BLaER1 (cell line): Measurements from ENCODE around the gene POLR3H.

Experiments used
- H3K27ac ChIP-seq: shearing (Covaris generic); formaldehyde crosslinking; 2 replicates; pipeline ENCODE4 v1.8.1; 2022
- H3K27me3 ChIP-seq: shearing (Covaris generic); formaldehyde crosslinking; 2 replicates; pipeline ENCODE4 v1.8.1; 2022
- H3K36me3 ChIP-seq: shearing (Covaris generic); formaldehyde crosslinking; 2 replicates; pipeline ENCODE4 v1.8.1; 2022
- H3K4me1 ChIP-seq: shearing (Covaris generic); formaldehyde crosslinking; 2 replicates; pipeline ENCODE4 v1.8.1; 2022
- H3K4me2 ChIP-seq: shearing (Covaris generic); formaldehyde crosslinking; 2 replicates; pipeline ENCODE4 v1.8.1; 2022
- H3K4me3 ChIP-seq: shearing (Covaris generic); formaldehyde crosslinking; 2 replicates; pipeline ENCODE4 v1.8.1; 2022
- H3K9ac ChIP-seq: shearing (Covaris generic); formaldehyde crosslinking; 2 replicates; pipeline ENCODE4 v1.8.1; 2022
- H3K9me3 ChIP-seq: shearing (Covaris generic); formaldehyde crosslinking; 2 replicates; pipeline ENCODE4 v1.8.1; 2022
- H4K20me1 ChIP-seq: shearing (Covaris generic); formaldehyde crosslinking; 2 replicates; pipeline ENCODE4 v1.8.1; 2022
- Cebpa-rat ChIP-seq: shearing (Covaris generic); IDR thresholded peaks from 2 replicates; pipeline ENCODE4 v1.8.1; 2022

POLR3H gene

DNA sequence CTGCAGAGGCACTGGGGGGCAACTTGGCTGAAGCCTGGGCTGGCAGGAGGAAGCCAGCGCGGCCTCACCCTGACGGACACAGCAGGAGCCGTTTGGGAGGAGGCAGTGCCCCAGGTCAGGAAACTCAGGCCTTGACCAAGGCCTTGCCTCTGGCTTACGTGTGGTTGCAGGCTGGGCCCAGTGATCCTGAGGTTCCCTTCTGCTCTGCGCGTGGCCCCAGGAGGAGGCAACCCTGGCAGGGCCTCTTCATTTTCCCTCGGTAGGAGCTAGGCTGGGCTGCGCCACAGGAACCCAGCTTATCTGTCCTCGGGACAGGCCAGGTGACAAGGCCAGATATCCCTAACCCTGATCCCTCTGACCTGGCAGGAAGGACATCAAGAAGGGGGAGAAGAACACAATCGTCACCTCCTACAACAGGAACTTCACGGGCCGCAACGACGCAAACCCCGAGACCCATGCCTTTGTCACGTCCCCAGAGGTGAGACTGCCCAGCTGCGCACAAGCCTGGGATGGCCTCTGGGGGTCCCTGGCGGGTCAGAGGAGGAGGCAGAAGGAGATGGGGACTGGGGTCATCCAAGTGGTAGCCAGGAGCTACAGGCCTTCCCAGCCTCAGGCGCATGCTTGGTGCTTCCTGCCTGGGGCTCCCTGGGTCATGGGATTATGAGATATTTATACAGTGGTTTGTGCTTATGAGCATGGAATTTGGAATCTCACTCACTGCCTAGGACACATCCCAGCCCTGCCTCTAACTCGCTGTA is 20.6 kb downstream of the POLR3H start:
- H4K20me1 ChIP-seq: peaks cover 51% of the 10 kb centered on the region
- peaks cover 38% of the 10 kb centered on the region for H3K4me1 ChIP-seq
- peak overlapping the region; percentile 41; the same call in 1 of the 2 replicates for H3K27ac ChIP-seq
- peaks cover 89% of the 10 kb centered on the region for H3K36me3 ChIP-seq
- no peaks in the 10 kb centered on the region for H3K27me3 ChIP-seq
- no peaks in the 10 kb centered on the region for H3K9me3 ChIP-seq
- TF ChIP-seq Cebpa-rat: no peak
- H3K4me2 ChIP-seq: 0 out of 2 replicates have a peak overlapping the region, but pooled peaks have one; percentile 62
- H3K4me3 ChIP-seq: no peak overlapping the region
- H3K9ac ChIP-seq: no peak overlapping the region

DNA sequence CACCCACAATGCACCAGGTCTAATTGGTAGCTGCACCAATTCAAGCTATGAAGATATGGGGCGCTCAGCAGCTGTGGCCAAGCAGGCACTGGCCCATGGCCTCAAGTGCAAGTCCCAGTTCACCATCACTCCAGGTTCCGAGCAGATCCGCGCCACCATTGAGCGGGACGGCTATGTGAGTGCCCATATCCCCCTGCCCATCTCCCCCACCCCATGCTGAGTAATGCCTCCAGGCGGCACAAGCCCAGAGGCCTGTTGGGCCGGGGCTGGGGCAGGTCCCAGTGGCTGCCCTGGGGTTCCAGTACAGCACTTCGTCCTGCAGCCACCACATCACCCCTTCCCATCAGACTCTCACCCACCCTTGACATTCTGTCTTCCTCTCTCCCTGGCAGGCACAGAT is 21.5 kb downstream of the POLR3H start:
- Histone ChIP-seq H3K4me2 (no peak overlapping the region), H3K9ac (no peak overlapping the region), H3K9me3 (no peaks in the 10 kb centered on the region), H3K4me1 (peaks cover 30% of the 10 kb centered on the region), H3K27me3 (no peaks in the 10 kb centered on the region), H3K27ac (no peak overlapping the region), H3K36me3 (peaks cover 89% of the 10 kb centered on the region), H3K4me3 (no peak overlapping the region), H4K20me1 (peaks cover 43% of the 10 kb centered on the region)
- no peak for TF ChIP-seq Cebpa-rat

DNA sequence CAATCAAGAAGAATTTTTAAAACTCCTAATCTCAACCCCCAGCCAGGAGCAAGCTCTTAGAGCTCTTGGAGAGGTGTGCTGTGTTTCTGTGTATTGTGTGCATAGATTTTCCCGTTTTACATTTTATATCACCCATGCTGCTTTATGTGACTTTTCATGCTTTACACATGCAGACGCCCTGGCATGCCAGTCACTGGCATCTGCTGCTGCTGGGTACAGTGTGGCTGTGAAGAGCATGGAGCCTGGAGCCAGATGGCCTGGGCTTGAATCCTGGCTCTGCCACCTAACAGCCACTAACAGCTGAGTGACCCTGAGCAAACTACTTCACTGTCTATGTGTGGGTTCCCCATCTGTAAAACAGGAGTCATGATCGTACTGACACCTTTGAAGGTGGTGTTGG is 23.1 kb downstream of the POLR3H start:
- peaks cover 19% of the 10 kb centered on the region for H3K4me1 ChIP-seq
- peaks cover 86% of the 10 kb centered on the region for H3K36me3 ChIP-seq
- no peak for TF ChIP-seq Cebpa-rat
- H3K9ac ChIP-seq: no peak overlapping the region
- H3K4me3 ChIP-seq: no peak overlapping the region
- no peaks in the 10 kb centered on the region for H3K27me3 ChIP-seq
- no peak overlapping the region for H3K27ac ChIP-seq
- no peaks in the 10 kb centered on the region for H3K9me3 ChIP-seq
- H3K4me2 ChIP-seq: no peak overlapping the region
- peaks cover 31% of the 10 kb centered on the region for H4K20me1 ChIP-seq

DNA sequence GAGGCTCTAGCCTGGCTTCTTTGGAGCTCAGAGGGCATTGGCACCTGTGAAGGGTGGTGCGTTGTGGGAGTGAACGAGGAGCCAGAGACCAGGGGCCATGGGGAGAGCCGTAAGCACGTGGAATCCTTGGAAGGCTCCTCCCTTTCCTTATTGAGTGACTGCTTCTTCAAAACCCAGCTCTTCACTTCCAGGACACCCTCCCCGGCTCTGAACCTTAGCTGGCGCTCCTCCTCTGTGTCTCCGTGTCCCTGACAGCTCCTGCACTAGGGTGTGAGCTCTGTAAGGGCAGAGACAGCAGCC is 26.3 kb downstream of the POLR3H start:
- Histone ChIP-seq H3K27me3 (no peaks in the 10 kb centered on the region), H3K4me1 (no peaks in the 10 kb centered on the region), H3K9me3 (no peaks in the 10 kb centered on the region), H3K9ac (no peak overlapping the region), H3K36me3 (peaks cover 86% of the 10 kb centered on the region), H3K4me3 (no peak overlapping the region), H3K4me2 (no peak overlapping the region), H3K27ac (no peak overlapping the region), H4K20me1 (peaks cover 11% of the 10 kb centered on the region; the same call in 1 of the 2 replicates)
- TF ChIP-seq Cebpa-rat: no peak

DNA sequence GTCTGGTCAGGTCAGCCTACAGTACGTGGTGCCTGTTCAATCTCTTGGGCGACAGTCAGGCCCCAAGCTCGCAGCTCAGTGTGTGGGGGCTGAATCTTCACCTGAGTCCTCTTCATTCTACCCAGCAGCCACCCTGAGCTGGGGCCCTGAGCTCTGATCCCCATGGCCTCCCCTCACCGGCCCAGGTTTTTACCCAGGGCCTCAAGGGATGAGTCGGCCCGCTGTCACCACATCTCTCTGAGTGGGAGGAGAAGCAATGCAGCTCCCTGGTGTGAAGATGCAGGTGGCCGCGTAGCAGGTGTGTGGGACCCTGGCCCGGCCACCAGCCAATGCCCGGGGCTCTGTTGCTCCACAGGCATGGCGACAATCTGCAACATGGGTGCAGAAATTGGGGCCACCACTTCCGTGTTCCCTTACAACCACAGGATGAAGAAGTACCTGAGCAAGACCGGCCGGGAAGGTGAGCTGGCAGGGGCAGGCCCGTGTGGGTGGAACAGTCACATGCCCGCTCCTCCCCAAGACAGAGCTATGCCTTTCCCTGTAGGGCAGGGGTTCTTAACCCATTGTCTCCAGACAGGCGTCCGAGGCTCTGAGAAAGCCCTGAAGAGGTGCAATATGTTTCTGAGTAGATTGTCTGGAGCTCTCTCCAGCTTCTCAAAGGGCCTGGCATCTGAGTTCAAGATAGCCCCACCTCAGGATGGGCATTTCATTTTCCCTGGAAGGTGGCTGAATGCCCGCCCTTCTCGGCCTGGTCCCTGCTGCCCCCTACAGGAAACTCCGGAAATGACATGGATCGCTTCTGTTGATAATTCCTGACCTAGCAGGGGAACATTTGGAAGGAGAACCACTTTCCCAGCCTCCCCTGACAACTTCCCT is 26.9 kb downstream of the POLR3H start:
- H3K4me3 ChIP-seq: no peak overlapping the region
- H3K27me3 ChIP-seq: no peaks in the 10 kb centered on the region
- TF ChIP-seq Cebpa-rat: no peak
- no peak overlapping the region for H3K27ac ChIP-seq
- H3K4me1 ChIP-seq: no peaks in the 10 kb centered on the region
- no peak overlapping the region for H3K4me2 ChIP-seq
- H4K20me1 ChIP-seq: peaks cover 11% of the 10 kb centered on the region; the same call in 1 of the 2 replicates
- H3K9me3 ChIP-seq: no peaks in the 10 kb centered on the region
- H3K36me3 ChIP-seq: peaks cover 86% of the 10 kb centered on the region
- H3K9ac ChIP-seq: no peak overlapping the region

DNA sequence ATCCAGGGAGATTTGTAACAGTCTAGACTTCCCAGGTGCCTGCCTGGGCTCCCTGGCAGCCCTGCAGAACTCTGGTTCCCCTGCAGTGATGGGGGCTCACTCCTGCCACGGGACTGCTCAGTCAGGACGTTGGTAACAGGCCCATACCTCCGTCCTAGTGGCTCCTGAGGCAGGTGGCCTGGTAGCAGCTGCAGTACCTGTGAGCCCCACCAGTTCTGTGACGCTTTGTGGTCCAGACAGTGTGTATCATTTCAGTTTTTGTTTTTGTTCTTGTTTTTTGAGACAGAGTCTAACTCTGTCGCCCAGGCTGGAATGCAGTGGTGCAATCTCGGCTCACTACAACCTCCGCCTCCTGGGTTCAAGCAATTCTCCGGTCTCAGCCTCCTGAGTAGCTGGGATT is 27.8 kb downstream of the POLR3H start:
- Histone ChIP-seq H3K36me3 (peaks cover 89% of the 10 kb centered on the region), H3K4me1 (no peaks in the 10 kb centered on the region)
- TF ChIP-seq Cebpa-rat: no peak

DNA sequence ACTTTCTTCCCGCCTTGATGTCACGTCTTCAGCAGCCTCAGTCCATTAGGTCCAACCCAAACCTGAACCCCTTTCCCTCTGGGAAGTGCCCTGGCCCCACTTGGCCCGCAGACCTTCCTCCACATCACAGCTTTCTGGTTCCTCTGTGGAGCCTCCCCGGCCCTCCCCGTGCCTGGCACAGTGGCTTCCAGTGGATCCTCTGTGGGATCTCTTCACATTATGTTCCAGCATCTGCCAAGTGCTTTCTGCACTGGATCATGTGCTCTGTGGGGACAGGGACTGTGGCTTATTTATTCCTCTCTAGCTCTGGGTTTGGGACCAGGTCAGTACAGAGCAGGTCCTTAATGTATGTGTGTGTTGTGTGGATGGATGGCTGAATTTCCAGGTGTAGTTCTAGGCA is 30.9 kb downstream of the POLR3H start:
- Histone ChIP-seq H4K20me1 (peaks cover 26% of the 10 kb centered on the region), H3K36me3 (peaks cover 98% of the 10 kb centered on the region)

More for the DNA sequence above, 27.8 kb downstream of the POLR3H start:
- Histone ChIP-seq H3K27me3 (no peaks in the 10 kb centered on the region), H3K9ac (no peak overlapping the region), H3K4me3 (no peak overlapping the region), H3K27ac (no peak overlapping the region), H4K20me1 (peaks cover 11% of the 10 kb centered on the region; the same call in 1 of the 2 replicates), H3K4me2 (no peak overlapping the region), H3K9me3 (no peaks in the 10 kb centered on the region)

DNA sequence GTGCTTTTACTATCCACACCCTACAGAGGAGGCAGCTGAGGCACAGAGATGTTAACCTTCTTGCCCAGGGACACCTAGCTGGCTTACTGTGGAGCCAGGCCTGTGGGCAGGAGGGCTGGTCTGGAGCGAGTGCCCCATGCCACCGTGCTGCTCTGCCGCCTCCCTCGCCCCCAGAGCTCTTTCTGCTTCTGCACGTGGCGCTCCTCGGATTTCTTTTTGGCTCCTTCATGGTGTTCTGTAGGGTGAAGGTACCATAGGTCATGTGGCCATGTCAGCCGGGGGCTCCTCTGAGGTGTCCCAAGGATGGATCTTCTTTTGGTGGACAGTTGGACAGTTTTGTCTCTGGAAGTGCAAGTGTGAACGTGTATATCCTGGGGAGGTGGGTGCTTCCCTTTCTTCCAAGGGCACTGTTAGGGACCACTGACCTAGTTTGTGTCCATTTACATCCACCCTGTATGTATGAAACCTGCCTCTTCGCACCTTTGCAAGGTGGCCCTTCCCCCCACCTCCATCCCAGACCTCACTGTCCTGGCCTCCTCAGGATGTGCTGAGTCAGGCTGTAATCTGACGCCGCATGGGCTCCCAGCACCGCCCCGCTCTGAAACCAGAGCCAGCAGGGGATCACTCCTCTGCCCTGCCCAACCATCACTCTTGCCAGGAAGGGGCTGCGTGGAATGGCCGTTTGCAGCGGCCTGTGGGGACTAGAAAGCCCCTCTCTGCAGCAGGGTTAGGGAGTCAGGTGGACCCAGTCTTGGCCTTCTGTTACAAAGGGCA is 31.7 kb downstream of the POLR3H start:
- H3K4me1 ChIP-seq: peaks cover 5% of the 10 kb centered on the region; the same call in 1 of the 2 replicates
- no peaks in the 10 kb centered on the region for H3K9me3 ChIP-seq
- TF ChIP-seq Cebpa-rat: no peak
- H3K9ac ChIP-seq: no peak overlapping the region
- peaks cover 33% of the 10 kb centered on the region for H4K20me1 ChIP-seq
- no peak overlapping the region for H3K4me3 ChIP-seq
- H3K4me2 ChIP-seq: no peak overlapping the region
- peaks cover 99% of the 10 kb centered on the region for H3K36me3 ChIP-seq
- H3K27me3 ChIP-seq: no peaks in the 10 kb centered on the region
- no peak overlapping the region for H3K27ac ChIP-seq

More for the DNA sequence above, 30.9 kb downstream of the POLR3H start:
- H3K4me3 ChIP-seq: no peak overlapping the region
- H3K9ac ChIP-seq: no peak overlapping the region
- H3K9me3 ChIP-seq: no peaks in the 10 kb centered on the region
- no peak overlapping the region for H3K27ac ChIP-seq
- no peak for TF ChIP-seq Cebpa-rat
- no peaks in the 10 kb centered on the region for H3K27me3 ChIP-seq
- H3K4me2 ChIP-seq: no peak overlapping the region
- H3K4me1 ChIP-seq: no peaks in the 10 kb centered on the region

DNA sequence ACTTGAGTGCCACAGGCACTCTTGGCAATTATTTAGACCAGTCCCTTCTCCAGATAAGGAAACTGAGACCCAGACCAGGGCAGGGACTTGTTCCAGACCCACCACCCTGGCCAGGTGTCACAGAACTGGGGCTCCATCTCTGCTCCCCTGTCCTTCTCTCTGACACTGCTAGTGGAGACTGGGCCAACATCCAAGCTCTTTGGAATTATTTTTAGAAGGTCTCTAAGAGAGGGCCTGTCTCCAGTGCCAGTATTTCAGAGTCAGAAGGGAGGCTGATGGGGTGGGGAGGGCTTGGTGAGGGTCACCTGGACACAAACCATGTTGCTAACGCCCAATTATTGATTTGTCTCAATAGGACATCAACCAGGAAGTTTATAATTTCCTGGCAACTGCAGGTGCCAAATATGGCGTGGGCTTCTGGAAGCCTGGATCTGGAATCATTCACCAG is 32.7 kb downstream of the POLR3H start:
- H3K27ac ChIP-seq: no peak overlapping the region
- peaks cover 39% of the 10 kb centered on the region for H4K20me1 ChIP-seq
- H3K27me3 ChIP-seq: no peaks in the 10 kb centered on the region
- no peaks in the 10 kb centered on the region for H3K9me3 ChIP-seq
- no peak overlapping the region for H3K4me2 ChIP-seq
- TF ChIP-seq Cebpa-rat: no peak
- peaks cover 6% of the 10 kb centered on the region; the same call in 1 of the 2 replicates for H3K4me1 ChIP-seq
- H3K4me3 ChIP-seq: no peak overlapping the region
- peaks cover 99% of the 10 kb centered on the region for H3K36me3 ChIP-seq
- H3K9ac ChIP-seq: no peak overlapping the region
